CMK (cell line): Measurements from ENCODE around the gene SYNDIG1L.

Experiments
- DNase-seq: peaks from one replicate; pipeline ENCODE4 v3.0.0-alpha.2; 2010; ENCODE audit warnings: low read depth

SYNDIG1L gene

DNA sequence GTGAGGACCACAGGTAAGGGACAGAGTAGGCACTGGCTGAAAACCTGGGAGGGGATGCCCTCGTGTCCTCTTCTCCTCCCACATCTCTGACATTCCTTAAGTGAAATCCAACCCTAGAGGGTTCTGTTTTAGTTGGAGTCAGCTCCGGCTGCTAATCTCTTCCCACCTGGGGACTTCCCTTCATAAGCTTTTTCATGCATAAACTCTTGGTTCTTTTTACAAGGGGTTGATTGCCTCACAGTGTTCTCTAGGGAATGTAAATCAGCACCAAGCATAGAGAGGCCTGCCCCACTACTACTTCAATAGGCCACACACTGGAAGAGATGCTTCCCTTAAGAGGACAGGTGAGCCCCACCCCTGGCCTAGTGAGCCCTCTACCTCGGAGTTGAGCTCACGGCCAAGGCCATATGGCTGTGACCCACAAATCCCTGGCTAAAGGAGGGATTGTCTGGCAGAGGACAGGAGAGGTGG is 3.2 kb upstream of the SYNDIG1L start:
- DNase-seq: no peak

DNA sequence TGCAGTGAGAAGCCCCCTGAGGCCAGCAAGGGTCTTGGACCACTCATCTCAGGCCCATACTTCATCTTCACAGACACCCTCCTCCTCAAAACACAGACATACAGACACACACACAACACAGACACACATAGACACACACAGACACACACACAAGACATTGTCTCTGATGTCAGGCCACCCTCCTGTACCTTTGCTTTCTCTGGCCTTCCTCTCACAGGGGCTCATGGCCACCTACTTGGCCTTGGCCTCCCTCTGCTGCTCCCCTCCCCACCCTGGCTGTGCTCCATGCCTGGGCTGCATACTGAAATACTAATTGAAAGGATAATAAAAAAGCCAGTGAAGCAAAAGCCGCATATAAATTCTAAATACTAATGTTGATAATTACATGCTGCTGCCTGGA is 1.6 kb upstream of the SYNDIG1L start:
- DNase-seq: no peak

- no peak for DNase-seq
Measured at GRCh38 chr14:74425525-74426201, 347 bp downstream of the SYNDIG1L start.

DNA sequence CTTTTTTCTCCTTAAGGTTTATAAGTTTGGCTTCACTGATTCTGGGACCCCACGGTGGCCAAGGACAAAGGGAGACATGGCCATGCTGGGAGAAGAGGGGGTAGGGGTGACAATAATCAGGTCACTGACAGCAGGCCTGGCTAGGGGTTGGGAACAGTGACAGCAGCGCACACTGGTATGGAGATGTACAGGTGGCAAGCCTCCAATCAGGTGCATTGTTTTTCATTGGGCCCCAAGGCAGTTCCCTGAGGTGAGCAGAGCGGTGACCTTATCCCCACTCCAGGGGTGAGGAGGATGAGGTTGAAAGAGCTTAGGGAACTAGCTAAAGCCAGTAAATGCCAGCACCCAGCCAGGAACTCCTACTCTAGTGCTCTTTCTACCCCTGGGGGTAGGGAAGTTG is 1.4 kb downstream of the SYNDIG1L start:
- DNase-seq: no peak

- DNase-seq: no peak
Measured at GRCh38 chr14:74423246-74423645, 2.8 kb downstream of the SYNDIG1L start.

- no peak for DNase-seq
Measured at GRCh38 chr14:74421981-74422380, 4.0 kb downstream of the SYNDIG1L start.

GRCh38 chr14:74419086-74419485 is 6.9 kb downstream of the SYNDIG1L start:
- DNase-seq: no peak

DNA sequence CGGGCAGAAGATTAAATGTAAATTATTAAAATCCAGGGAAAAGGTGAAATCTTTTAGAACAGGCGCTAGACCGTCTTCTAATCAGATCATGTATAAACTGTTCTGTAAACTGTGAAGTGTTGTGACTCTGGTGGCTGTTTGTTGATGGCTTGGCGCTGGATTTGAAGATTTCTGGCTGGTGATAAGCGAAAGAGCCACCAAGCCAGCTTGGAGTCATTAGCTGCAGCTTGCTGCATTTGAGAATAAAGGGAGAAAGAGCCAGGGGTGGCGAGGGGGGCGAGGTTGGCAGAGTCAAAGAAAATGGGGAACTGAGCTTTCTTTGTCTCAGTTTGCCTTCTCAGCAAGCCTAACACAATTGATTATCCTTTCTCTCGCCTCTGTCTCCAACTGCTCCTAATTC is 8.0 kb downstream of the SYNDIG1L start:
- no peak for DNase-seq

GRCh38 chr14:74417611-74418010 is 8.4 kb downstream of the SYNDIG1L start:
- no peak for DNase-seq

DNA sequence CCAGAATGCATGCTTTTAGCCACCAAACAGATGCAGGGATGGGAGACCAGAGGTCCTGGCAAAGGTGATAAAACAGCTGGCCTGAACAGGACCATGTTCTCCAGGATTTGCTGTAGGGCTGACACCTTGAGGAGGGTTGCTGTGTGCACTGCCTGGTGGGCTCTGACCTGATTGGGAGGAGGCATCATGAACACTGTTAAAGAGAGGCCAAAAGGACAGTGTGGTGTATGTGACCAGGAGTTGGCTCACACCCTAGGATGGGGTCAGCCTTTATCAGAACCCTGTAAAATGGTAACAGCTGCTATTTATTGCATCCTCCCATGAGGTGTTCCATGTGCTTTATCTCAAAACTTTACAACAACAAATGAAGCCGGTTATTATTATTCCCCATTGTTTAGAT is 8.8 kb downstream of the SYNDIG1L start:
- DNase-seq: no peak

DNA sequence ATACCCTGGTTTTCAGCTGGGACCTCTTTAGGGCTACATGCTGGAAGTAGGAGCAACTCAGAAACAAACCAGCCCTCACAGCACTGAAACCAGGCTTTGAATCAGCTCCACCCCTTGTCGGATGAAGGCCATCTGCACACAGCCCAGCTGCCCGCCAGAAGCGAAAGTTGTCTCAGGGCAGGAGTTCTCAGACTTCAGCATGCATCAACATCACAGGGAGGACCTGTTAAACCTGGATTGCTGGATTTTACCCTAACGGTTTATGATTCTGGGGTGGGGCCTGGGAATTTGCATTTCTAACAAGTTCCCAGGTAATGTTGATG is 10.9 kb downstream of the SYNDIG1L start:
- no peak for DNase-seq

DNA sequence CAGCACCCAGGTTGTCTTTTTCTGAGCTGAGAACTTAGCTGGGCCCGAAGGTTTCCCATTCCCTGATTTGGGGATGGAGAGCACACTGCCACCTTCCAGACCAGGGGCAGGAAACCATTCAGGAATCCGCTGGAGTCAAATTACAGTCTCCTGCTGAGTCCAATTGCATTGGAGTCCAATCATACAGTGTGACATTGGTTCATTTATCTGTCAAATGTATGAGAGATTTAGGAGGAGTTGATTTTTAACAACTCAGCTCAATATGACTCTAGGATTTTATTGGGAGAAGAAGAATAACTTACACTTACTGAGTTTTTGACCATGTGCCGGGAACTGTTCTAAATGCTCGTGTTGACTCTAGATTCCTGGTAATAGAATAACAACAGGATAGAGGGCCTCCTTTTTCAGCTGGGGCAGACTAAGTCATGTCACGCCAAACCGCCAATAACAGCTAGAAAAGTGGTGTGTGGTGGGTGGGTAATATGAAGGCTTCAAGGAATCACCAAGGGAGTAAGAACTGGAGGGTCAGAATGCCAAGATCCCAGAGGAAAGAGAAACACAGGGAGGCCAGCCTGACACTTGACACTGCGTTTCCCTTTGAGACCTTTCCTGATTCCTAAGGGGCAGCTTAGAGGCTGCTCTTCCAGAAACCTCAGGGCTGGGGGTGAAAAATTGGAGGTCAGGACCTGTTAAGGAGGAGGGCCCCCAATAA is 11.5 kb downstream of the SYNDIG1L start:
- no peak for DNase-seq

DNA sequence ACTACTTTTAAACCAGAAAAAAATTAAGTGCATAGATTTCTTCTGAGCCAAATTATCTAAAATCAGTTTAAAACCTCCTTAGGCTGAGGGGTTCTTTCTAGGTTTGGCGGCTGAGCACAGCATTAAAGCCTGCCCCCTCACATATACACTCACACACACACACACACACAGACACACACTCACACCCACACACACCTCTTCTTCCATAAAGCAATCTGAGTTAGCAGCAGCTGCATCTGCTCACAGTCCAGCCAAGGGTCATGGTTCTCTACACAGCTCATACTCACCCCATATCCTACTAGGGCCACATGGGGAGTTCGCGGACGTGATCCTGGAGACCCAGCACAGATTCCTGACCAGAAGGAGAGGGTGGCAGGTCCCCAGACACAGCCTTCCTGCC is 12.4 kb downstream of the SYNDIG1L start:
- DNase-seq: no peak

DNA sequence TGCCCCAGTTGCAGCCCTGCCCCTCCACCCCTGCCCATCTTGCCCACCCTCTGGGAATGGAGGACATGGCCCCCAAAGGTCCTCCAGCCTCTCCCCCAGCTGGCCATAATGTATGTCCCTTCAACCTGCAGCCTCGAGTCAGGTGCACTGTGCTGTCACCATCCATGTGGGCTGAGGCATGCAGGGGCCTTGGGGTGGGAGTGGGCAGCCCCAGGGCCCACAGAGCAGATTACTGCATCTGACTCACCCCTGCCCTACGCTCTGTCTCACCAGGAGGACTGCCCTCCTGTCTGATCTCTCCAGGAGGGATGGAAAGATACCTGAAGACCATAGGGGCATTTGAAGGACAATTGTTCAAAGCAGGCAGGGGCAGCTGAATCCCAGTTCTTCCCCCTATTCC is 13.3 kb downstream of the SYNDIG1L start:
- no peak for DNase-seq

GRCh38 chr14:74411671-74412070 is 14.3 kb downstream of the SYNDIG1L start:
- DNase-seq: no peak

DNA sequence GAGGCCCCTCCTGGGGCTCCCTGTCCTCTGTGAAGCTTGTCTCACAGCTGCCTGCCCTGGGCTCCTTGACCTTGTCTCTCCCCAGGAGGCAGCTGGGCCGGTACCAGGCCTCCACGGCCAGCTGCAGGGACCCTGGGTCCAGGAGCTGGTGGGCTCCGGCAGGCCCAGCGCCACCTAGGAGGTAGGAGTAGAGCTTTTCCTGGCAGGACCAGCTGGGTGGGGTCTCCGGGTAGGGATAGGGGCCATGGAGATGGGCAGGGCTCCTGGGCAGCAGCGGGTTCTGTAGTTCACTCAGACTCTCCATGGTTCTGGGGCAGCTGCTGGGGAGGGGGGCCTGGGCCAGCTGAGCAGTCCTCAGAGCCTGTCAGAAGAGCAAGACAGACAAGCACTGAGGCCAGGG is 16.6 kb downstream of the SYNDIG1L start:
- DNase-seq: no peak

GRCh38 chr14:74408870-74409269 is 17.1 kb downstream of the SYNDIG1L start:
- no peak for DNase-seq

DNA sequence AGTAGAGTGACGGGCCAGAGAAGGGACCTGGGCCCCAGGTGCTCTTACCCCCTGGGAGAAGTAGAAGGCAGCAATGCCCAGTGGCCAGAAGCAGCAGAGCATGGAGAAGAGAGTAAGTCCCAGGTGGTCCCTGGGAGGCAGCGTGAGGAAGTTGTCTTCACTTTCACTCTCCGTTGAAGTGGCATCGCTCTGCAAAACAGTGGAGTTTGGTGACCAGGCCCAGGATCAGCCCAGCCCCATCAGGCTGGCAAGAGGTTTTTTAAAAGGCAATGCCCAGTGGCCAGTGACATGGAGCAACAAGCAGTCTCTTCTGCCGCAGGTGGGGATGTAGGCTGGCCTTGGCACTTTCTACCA is 18.2 kb downstream of the SYNDIG1L start:
- DNase-seq: no peak

- DNase-seq: no peak
Measured at GRCh38 chr14:74407021-74407800, 18.8 kb downstream of the SYNDIG1L start.

GRCh38 chr14:74405663-74406062 is 20.3 kb downstream of the SYNDIG1L start:
- no peak for DNase-seq

GRCh38 chr14:74404435-74404834 is 21.6 kb downstream of the SYNDIG1L start:
- no peak for DNase-seq

DNA sequence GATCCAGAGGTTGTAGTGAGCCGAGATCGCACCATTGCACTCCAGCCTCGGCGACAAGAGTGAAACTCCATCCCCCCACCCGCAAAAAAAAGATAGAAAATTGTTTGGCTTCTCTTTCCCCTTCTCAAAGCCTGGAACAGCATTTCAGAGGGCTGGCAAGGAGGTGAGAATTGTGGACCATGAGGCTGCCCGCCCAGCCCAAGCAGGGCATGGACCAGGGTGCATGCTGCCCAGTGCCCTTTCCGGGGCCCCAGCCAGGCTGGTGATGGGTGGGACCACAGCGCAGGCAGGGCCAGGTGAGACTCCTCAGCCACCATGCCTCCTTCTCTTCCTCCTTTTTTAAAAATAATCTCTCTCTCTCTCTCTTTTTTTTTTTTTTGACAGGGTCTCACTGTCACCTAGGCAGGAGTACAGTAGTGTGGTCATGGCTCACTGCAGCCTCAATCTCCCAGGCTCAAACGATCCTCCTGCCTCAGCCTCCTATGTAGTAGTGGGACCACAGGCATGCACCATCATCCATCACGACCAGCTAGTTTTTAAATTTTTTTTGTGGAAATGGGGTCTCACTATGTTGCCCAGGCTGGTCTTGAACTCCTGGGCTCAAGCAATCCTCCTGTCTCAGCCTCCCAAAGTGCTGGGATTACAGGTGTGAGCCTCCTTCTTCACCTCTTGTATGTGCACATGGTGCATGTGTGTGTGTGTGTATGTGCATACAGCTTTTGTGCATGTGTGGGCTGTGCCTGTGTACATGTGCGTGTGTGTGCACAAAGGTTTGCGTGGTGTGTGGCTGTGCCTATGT is 22.2 kb downstream of the SYNDIG1L start:
- DNase-seq: no peak
